Mesenchymal stem cell (in vitro differentiated cells and primary cell): Measurements from ENCODE around the gene MYBPC2.
"Not testable (repeated sequence)": the region's sequence is repeated elsewhere in the genome, so short reads cannot be mapped to it uniquely, and the experiment has no call there.

Experiments used
- DNase-seq: peaks from one replicate; pipeline ENCODE4 v3.0.0-alpha.2; 2013
- H2AFZ ChIP-seq: one replicate; pipeline ENCODE4 v1.6.1; 2013; ENCODE audit warnings: low read depth, mild to moderate bottlenecking, control low read depth, inconsistent platforms, low read length, moderate library complexity
- H2AK5ac ChIP-seq: 2 replicates; pipeline ENCODE4 v1.6.1; 2013; ENCODE audit warnings: low read length, moderate library complexity, mild to moderate bottlenecking, inconsistent platforms; ENCODE audit not compliant: severe bottlenecking
- H2BK120ac ChIP-seq: one replicate; pipeline ENCODE4 v1.6.1; 2013; ENCODE audit warnings: low read depth, mild to moderate bottlenecking, inconsistent platforms, low read length, moderate library complexity
- H2BK12ac ChIP-seq, 2 experiments: one replicate each; pipeline ENCODE4 v1.6.1; 2013; ENCODE audit warnings: inconsistent platforms in 2 of 2, low read length in 2 of 2, mild to moderate bottlenecking in 2 of 2, moderate library complexity in 2 of 2, control low read depth in 1 of 2
- H2BK15ac ChIP-seq: one replicate; pipeline ENCODE4 v1.6.1; 2013; ENCODE audit warnings: mild to moderate bottlenecking, low read depth, inconsistent platforms; ENCODE audit not compliant: poor library complexity, severe bottlenecking
- H2BK5ac ChIP-seq: 2 replicates; pipeline ENCODE4 v1.6.1; 2013; ENCODE audit warnings: low read depth, mild to moderate bottlenecking, low read length, control low read depth, inconsistent platforms; ENCODE audit not compliant: poor library complexity, severe bottlenecking
- H3K14ac ChIP-seq, 2 experiments: one replicate each; pipeline ENCODE4 v1.6.1; 2013; ENCODE audit warnings: inconsistent platforms in 2 of 2, low read length in 2 of 2, control low read depth in 1 of 2, mild to moderate bottlenecking in 1 of 2, moderate library complexity in 1 of 2
- H3K18ac ChIP-seq, 2 experiments: one replicate each; pipeline ENCODE4 v1.6.1; 2013; ENCODE audit warnings: inconsistent platforms in 2 of 2, low read length in 2 of 2, control low read depth in 1 of 2, low read depth in 1 of 2, mild to moderate bottlenecking in 1 of 2
- H3K23ac ChIP-seq, 2 experiments: one replicate each; pipeline ENCODE4 v1.6.1; 2013; ENCODE audit warnings: inconsistent platforms in 2 of 2, low read length in 2 of 2, mild to moderate bottlenecking in 2 of 2, moderate library complexity in 2 of 2, control low read depth in 1 of 2
- H3K27ac ChIP-seq: 2 replicates; pipeline ENCODE4 v1.5.1; 2013; ENCODE audit warnings: mild to moderate bottlenecking, moderate library complexity, low read length, control low read depth, inconsistent platforms; ENCODE audit not compliant: poor library complexity, severe bottlenecking
- H3K27me3 ChIP-seq, 2 experiments: 2 replicates each; pipeline versions ENCODE4 v1.6.1 to v1.7.0; 2013; ENCODE audit warnings: low read length in 2 of 2, mild to moderate bottlenecking in 2 of 2, moderate library complexity in 2 of 2, control low read depth in 1 of 2, inconsistent platforms in 1 of 2; ENCODE audit not compliant: control insufficient read depth in 1 of 2, insufficient read depth in 1 of 2
- H3K36me3 ChIP-seq, 2 experiments: 2 replicates each; pipeline versions ENCODE4 v1.6.1 to v1.7.0; 2013; ENCODE audit warnings: low read length in 2 of 2, control low read depth in 1 of 2, inconsistent platforms in 1 of 2, low read depth in 1 of 2, mild to moderate bottlenecking in 1 of 2; ENCODE audit not compliant: insufficient read depth in 2 of 2, control insufficient read depth in 1 of 2
- H3K4ac ChIP-seq, 2 experiments: one replicate each; pipeline ENCODE4 v1.6.1; 2013; ENCODE audit warnings: inconsistent platforms in 2 of 2, low read length in 2 of 2, mild to moderate bottlenecking in 2 of 2, moderate library complexity in 2 of 2, control low read depth in 1 of 2, low read depth in 1 of 2
- H3K4me1 ChIP-seq: 2 replicates; pipeline ENCODE4 v1.6.1; 2013; ENCODE audit warnings: low read depth, low read length, control low read depth; ENCODE audit not compliant: control insufficient read depth, insufficient read depth
- H3K4me2 ChIP-seq: 2 replicates; pipeline ENCODE4 v1.6.1; 2013; ENCODE audit warnings: low read length, mild to moderate bottlenecking, inconsistent platforms; ENCODE audit not compliant: poor library complexity, severe bottlenecking
- H3K4me3 ChIP-seq, 2 experiments: 2 replicates each; pipeline versions ENCODE4 v1.5.1 to v1.7.0; 2013; ENCODE audit warnings: low read length in 2 of 2, mild to moderate bottlenecking in 2 of 2, control low read depth in 1 of 2, low read depth in 1 of 2; ENCODE audit not compliant: insufficient read depth in 1 of 2
- H3K79me1 ChIP-seq: replicated peaks from 2 replicates; pipeline ENCODE4 v1.6.1; 2013; ENCODE audit warnings: mild to moderate bottlenecking, control low read depth, low read length, inconsistent platforms; ENCODE audit not compliant: poor library complexity, severe bottlenecking
- H3K9ac ChIP-seq: 2 replicates; pipeline ENCODE4 v1.7.0; 2013; ENCODE audit warnings: mild to moderate bottlenecking, low read length, moderate library complexity
- H3K9me3 ChIP-seq: 2 replicates; pipeline ENCODE4 v1.7.0; 2013; ENCODE audit warnings: mild to moderate bottlenecking, low read length; ENCODE audit not compliant: control insufficient read depth
- H4K8ac ChIP-seq: one replicate; pipeline ENCODE4 v1.6.1; 2013; ENCODE audit warnings: inconsistent platforms, mild to moderate bottlenecking, low read length, moderate library complexity
- H4K91ac ChIP-seq: one replicate; pipeline ENCODE4 v1.6.1; 2013; ENCODE audit warnings: mild to moderate bottlenecking, low read length, inconsistent platforms
- WGBS: methylation state at CpG from one replicate; pipeline ENCODE4 v1.1.7; 2013; ENCODE audit warnings: mixed read lengths; 5-methylcytosine and 5-hydroxymethylcytosine counted together

MYBPC2 gene

GRCh38 chr19:50468818-50469217, 36.1 kb downstream of the MYBPC2 start:
- H3K4me3 ChIP-seq: no peak overlapping the region
- no peaks in the 10 kb centered on the region for H3K9me3 ChIP-seq
- no peak for DNase-seq
- no peak overlapping the region for H3K4me2 ChIP-seq
- peaks cover 0 to 4% of the 10 kb centered on the region in 2 experiments for H3K36me3 ChIP-seq
- H2AK5ac ChIP-seq: no peak overlapping the region
- H4K91ac ChIP-seq: no peak overlapping the region
- no peak overlapping the region for H3K27ac ChIP-seq
- H2AFZ ChIP-seq: no peak overlapping the region
- no peak overlapping the region for H3K23ac ChIP-seq
- no peak overlapping the region for H3K14ac ChIP-seq
- no peak overlapping the region for H3K18ac ChIP-seq
- H4K8ac ChIP-seq: no peak overlapping the region
- H3K9ac ChIP-seq: no peak overlapping the region
- no peak overlapping the region for H2BK120ac ChIP-seq
- no peak overlapping the region for H3K4ac ChIP-seq
- no peak overlapping the region for H2BK5ac ChIP-seq
- H3K79me1 ChIP-seq: no peaks in the 10 kb centered on the region
- H3K4me1 ChIP-seq: no peaks in the 10 kb centered on the region
- no peak overlapping the region for H2BK12ac ChIP-seq
- no peak overlapping the region for H2BK15ac ChIP-seq
- peaks cover 0 to 35% of the 10 kb centered on the region in 2 experiments for H3K27me3 ChIP-seq
- 86% methylated on average over 6 of the region's 6 CpGs for WGBS

- not testable (repeated sequence) for H3K9me3 ChIP-seq, H3K79me1 ChIP-seq, H3K4me1 ChIP-seq, H3K4me2 ChIP-seq, H3K9ac ChIP-seq, H3K18ac ChIP-seq, H2AK5ac ChIP-seq, H2AFZ ChIP-seq, H2BK15ac ChIP-seq, H3K4me3 ChIP-seq, H2BK12ac ChIP-seq, H3K14ac ChIP-seq, H3K27ac ChIP-seq, H2BK5ac ChIP-seq, H3K4ac ChIP-seq, H4K91ac ChIP-seq, H3K23ac ChIP-seq, H3K36me3 ChIP-seq, H4K8ac ChIP-seq, H3K27me3 ChIP-seq, H2BK120ac ChIP-seq
- peak; percentile 18 for DNase-seq
- 76% methylated on average over 3 of the region's 3 CpGs for WGBS
Observed at GRCh38 chr19:50473336-50473735, 40.6 kb downstream of the MYBPC2 start.

DNA sequence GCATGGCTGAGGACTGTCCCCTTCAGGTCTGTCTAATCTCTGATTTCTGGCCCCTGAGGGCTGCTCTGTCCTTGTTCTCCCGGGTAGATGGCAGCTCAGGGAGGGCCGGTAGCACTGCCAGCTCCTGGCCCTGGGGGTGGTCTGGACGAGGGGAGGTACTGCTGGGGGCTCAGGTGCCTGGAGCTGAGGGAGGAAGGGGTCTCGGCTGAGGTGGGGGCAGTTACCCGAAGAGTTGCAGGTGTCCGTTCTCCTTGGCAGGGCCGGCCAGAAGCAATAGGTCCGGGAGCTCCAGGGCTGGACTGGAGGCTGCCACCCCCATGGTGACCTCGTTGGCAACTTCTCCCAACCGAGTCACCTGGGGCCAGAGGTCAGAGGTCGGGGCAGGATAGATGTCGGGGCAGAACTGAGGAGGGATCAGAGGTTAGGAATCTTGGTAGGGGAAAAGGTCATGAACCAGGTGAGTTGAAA, 42.4 kb downstream of the MYBPC2 start:
- H2AFZ ChIP-seq: no peak overlapping the region
- H2AK5ac ChIP-seq: no peak overlapping the region
- no peak overlapping the region for H3K23ac ChIP-seq
- DNase-seq: no peak
- H3K9me3 ChIP-seq: no peaks in the 10 kb centered on the region
- H4K8ac ChIP-seq: no peak overlapping the region
- H3K4me1 ChIP-seq: peaks cover 11% of the 10 kb centered on the region
- no peak overlapping the region for H3K18ac ChIP-seq
- peaks cover 26% of the 10 kb centered on the region for H3K79me1 ChIP-seq
- H3K27ac ChIP-seq: no peak overlapping the region
- no peak overlapping the region for H2BK15ac ChIP-seq
- H3K4me3 ChIP-seq: no peak overlapping the region
- no peak overlapping the region for H3K4me2 ChIP-seq
- peaks cover 3 to 22% of the 10 kb centered on the region in 2 experiments for H3K36me3 ChIP-seq
- H4K91ac ChIP-seq: no peak overlapping the region
- H3K27me3 ChIP-seq: no peaks in the 10 kb centered on the region
- 90% methylated on average over 12 of the region's 12 CpGs for WGBS
- no peak overlapping the region for H3K4ac ChIP-seq
- no peak overlapping the region for H2BK12ac ChIP-seq
- H2BK5ac ChIP-seq: no peak overlapping the region
- H3K9ac ChIP-seq: no peak overlapping the region
- no peak overlapping the region for H2BK120ac ChIP-seq
- no peak overlapping the region for H3K14ac ChIP-seq

- Histone ChIP-seq H3K23ac (no peak overlapping the region), H3K4me1 (peaks cover 13% of the 10 kb centered on the region), H3K14ac (no peak overlapping the region), H3K9ac (no peak overlapping the region), H2AFZ (no peak overlapping the region), H2AK5ac (no peak overlapping the region), H2BK5ac (no peak overlapping the region), H3K27ac (no peak overlapping the region), H3K27me3 (no peaks in the 10 kb centered on the region), H2BK12ac (no peak overlapping the region), H3K4me3 (peak overlapping the region; percentile 28 to 99), H3K79me1 (peaks cover 33% of the 10 kb centered on the region), H4K91ac (peak overlapping the region; percentile 69), H3K4me2 (no peak overlapping the region), H3K18ac (peak overlapping the region in 1 of 2 experiments; percentile 72), H2BK120ac (no peak overlapping the region), H4K8ac (peak overlapping the region; percentile 87), H3K4ac (no peak overlapping the region), H2BK15ac (no peak overlapping the region), H3K36me3 (peaks cover 8 to 28% of the 10 kb centered on the region in 2 experiments), H3K9me3 (no peaks in the 10 kb centered on the region)
- no peak for DNase-seq
- WGBS: 81% methylated on average over 27 of the region's 29 CpGs
Observed at GRCh38 chr19:50475736-50476223, 43.1 kb downstream of the MYBPC2 start.
